Measurements from ENCODE around the gene POU6F2.

GRCh38 chr7:39392151-39392550, 414.4 kb downstream of the POU6F2 start:
- TF ChIP-seq, protein P1, sequence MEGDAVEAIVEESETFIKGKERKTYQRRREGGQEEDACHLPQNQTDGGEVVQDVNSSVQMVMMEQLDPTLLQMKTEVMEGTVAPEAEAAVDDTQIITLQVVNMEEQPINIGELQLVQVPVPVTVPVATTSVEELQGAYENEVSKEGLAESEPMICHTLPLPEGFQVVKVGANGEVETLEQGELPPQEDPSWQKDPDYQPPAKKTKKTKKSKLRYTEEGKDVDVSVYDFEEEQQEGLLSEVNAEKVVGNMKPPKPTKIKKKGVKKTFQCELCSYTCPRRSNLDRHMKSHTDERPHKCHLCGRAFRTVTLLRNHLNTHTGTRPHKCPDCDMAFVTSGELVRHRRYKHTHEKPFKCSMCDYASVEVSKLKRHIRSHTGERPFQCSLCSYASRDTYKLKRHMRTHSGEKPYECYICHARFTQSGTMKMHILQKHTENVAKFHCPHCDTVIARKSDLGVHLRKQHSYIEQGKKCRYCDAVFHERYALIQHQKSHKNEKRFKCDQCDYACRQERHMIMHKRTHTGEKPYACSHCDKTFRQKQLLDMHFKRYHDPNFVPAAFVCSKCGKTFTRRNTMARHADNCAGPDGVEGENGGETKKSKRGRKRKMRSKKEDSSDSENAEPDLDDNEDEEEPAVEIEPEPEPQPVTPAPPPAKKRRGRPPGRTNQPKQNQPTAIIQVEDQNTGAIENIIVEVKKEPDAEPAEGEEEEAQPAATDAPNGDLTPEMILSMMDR (IDR thresholded peaks at IDR 0.05) = no peak
- no peak for TF ChIP-seq ZFX (IDR thresholded peaks at IDR 0.05; ENCODE audit: borderline replicate concordance)

Data from 22Rv1 (cell line).